ENCODE measurements around the gene SALL4.

SALL4 gene

GRCh38 chr20:51815383-51816076 lies 13.2 kb upstream of the SALL4 start:
- TF ChIP-seq ZNF792 (tag by site-specific recombination; IDR thresholded peaks at IDR 0.05) (no peak), ZNF610 (tag by site-specific recombination; IDR thresholded peaks at IDR 0.05; ENCODE audit: borderline replicate concordance) (no peak), SCRT2 (tag by site-specific recombination; IDR thresholded peaks at IDR 0.05) (peak; percentile 77), ZBTB8A (tag by site-specific recombination; IDR thresholded peaks at IDR 0.05) (no peak), ZNF133 (tag by site-specific recombination; IDR thresholded peaks at IDR 0.05) (no peak), ZBTB17 (tag by site-specific recombination; IDR thresholded peaks at IDR 0.05) (0 out of 2 replicates have a peak, but pooled peaks have one; percentile 26), ZNF146 (tag by site-specific recombination; IDR thresholded peaks at IDR 0.05) (no peak), ZSCAN4 (tag by site-specific recombination; IDR thresholded peaks at IDR 0.05) (no peak), ZNF155 (tag by site-specific recombination; IDR thresholded peaks at IDR 0.05) (no peak), ZNF391 (tag by site-specific recombination; IDR thresholded peaks at IDR 0.05; ENCODE audit: borderline replicate concordance, low read depth) (no peak), ZNF426 (tag by site-specific recombination; IDR thresholded peaks at IDR 0.05) (no peak)
- TF ChIP-seq, protein P1, sequence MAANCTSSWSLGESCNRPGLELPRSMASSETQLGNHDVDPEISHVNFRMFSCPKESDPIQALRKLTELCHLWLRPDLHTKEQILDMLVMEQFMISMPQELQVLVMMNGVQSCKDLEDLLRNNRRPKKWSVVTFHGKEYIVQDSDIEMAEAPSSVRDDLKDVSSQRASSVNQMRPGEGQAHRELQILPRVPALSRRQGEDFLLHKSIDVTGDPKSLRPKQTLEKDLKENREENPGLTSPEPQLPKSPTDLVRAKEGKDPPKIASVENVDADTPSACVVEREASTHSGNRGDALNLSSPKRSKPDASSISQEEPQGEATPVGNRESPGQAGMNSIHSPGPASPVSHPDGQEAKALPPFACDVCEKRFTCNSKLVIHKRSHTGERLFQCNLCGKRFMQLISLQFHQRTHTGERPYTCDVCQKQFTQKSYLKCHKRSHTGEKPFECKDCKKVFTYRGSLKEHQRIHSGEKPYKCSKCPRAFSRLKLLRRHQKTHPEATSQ (tag by site-specific recombination; IDR thresholded peaks at IDR 0.05) = no peak
- H3K36me3 ChIP-seq (ENCODE audit: control insufficient read depth in 2 of 2, insufficient read depth in 1 of 2, low read length in 2 of 2) = no peaks in the 10 kb centered on the region
- H3K4me3 ChIP-seq (ENCODE audit: low read depth, low read length) = no peak overlapping the region
- no peaks in the 10 kb centered on the region for H3K4me1 ChIP-seq (ENCODE audit: control insufficient read depth, insufficient read depth, low read length)
- H3K9me3 ChIP-seq (ENCODE audit: control insufficient read depth, insufficient read depth, low read depth, low read length) = no peaks in the 10 kb centered on the region
- ChIA-PET POLR2A (no interaction called here), CTCF (no interaction called here)
- no peak overlapping the region for H3K27ac ChIP-seq (ENCODE audit: extremely low read depth, low read depth, low read length)

DNA sequence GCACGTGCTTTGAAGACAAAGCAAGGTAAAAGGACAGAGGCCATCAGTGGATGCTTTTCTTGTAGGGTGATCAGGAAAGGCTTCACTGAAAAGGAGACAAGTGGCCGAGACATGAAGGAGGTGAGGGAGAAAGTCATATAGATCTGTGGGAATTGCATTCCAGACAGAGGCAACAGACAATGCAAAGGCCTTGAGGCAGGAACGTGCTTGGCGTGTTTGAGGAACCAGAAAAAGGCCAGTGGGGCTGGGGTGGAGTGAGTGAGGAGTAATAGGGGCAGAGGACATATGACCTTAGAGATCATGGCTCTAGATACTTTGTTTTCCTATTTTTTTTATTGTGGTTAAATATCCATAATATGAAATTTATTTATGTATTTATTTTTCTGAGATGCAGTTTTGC lies 10.5 kb upstream of the SALL4 start:
- H3K4me3 ChIP-seq (ENCODE audit: low read depth, low read length) = no peak overlapping the region
- H3K27ac ChIP-seq (ENCODE audit: extremely low read depth, low read depth, low read length) = no peak overlapping the region
- CTCF ChIA-PET = interaction anchor here (0.7 kb wide), 2 partner anchors 40 to 151 kb away, joined by 3 to 4 read pairs; no protein-coding TSS in a partner anchor
- TF ChIP-seq GLIS1 (tag by site-specific recombination; IDR thresholded peaks at IDR 0.05) (no peak), ZFP3 (tag by site-specific recombination; IDR thresholded peaks at IDR 0.05; ENCODE audit: low read depth) (no peak), ZNF555 (tag by site-specific recombination; conservative IDR thresholded peaks at IDR 0.05) (no peak), ZNF530 (tag by site-specific recombination; IDR thresholded peaks at IDR 0.05; ENCODE audit: low read depth) (no peak), ZIC2 (tag by site-specific recombination; IDR thresholded peaks at IDR 0.05) (no peak)
- no peaks in the 10 kb centered on the region for H3K9me3 ChIP-seq (ENCODE audit: control insufficient read depth, insufficient read depth, low read depth, low read length)
- POLR2A ChIA-PET = no interaction called here
- H3K36me3 ChIP-seq (ENCODE audit: control insufficient read depth in 2 of 2, insufficient read depth in 1 of 2, low read length in 2 of 2) = no peaks in the 10 kb centered on the region
- no peaks in the 10 kb centered on the region for H3K4me1 ChIP-seq (ENCODE audit: control insufficient read depth, insufficient read depth, low read length)

DNA sequence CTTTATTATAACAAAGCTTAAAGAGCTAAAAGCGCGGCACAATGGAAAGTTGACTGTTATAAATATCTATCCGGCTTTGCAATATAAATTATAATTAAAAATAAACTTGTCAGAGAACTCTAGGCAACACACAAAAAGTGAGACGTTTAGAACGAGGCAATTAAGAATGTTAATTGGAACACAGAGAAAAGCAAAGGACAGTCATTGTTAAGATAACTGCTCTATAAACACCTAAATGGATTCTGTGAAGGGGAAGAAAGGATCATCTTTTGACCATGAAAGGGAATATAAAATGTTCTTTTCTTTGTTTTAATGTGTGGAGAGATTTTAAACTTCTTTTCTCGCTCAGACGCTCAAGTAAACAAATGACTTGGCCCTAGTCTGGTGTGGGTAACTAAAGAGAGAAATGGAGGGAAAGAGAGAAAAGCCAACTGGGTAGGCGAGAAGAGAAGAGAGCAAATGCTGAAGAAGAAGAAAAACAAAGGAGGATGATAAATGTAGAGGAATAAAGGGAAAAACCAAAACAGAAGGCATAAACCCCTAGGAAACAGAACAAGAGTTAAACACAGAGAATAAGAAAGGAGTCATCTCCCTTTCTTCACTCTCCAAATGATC lies 9.3 kb upstream of the SALL4 start:
- CTCF ChIA-PET = interaction anchor here (0.6 kb wide), 2 partner anchors 550 to 1654 kb away, joined by 3 to 4 read pairs; no protein-coding TSS in a partner anchor
- Histone ChIP-seq H3K9me3 (ENCODE audit: control insufficient read depth, insufficient read depth, low read depth, low read length) (no peaks in the 10 kb centered on the region), H3K27ac (ENCODE audit: extremely low read depth, low read depth, low read length) (no peak overlapping the region), H3K4me1 (ENCODE audit: control insufficient read depth, insufficient read depth, low read length) (no peaks in the 10 kb centered on the region), H3K36me3 (ENCODE audit: control insufficient read depth in 2 of 2, insufficient read depth in 1 of 2, low read length in 2 of 2) (no peaks in the 10 kb centered on the region), H3K4me3 (ENCODE audit: low read depth, low read length) (no peak overlapping the region)
- POLR2A ChIA-PET = no interaction called here
- TF ChIP-seq ZNF776 (tag by site-specific recombination; IDR thresholded peaks at IDR 0.05; ENCODE audit: borderline replicate concordance) = no peak
- no peak for TF ChIP-seq KLF17 (tag by site-specific recombination; IDR thresholded peaks at IDR 0.05)
- TF ChIP-seq ZNF645 (tag by site-specific recombination; IDR thresholded peaks at IDR 0.05) = no peak
- no peak for TF ChIP-seq ZNF623 (tag by site-specific recombination; IDR thresholded peaks at IDR 0.05)
- no peak for TF ChIP-seq GLIS2 (tag by site-specific recombination; IDR thresholded peaks at IDR 0.05)
- TF ChIP-seq PRDM1 (tag by site-specific recombination; IDR thresholded peaks at IDR 0.05) = peak; percentile 8; the same call in 1 of the 2 replicates
- no peak for TF ChIP-seq ZNF335 (tag by site-specific recombination; conservative IDR thresholded peaks at IDR 0.05)
- TF ChIP-seq, protein P2, sequence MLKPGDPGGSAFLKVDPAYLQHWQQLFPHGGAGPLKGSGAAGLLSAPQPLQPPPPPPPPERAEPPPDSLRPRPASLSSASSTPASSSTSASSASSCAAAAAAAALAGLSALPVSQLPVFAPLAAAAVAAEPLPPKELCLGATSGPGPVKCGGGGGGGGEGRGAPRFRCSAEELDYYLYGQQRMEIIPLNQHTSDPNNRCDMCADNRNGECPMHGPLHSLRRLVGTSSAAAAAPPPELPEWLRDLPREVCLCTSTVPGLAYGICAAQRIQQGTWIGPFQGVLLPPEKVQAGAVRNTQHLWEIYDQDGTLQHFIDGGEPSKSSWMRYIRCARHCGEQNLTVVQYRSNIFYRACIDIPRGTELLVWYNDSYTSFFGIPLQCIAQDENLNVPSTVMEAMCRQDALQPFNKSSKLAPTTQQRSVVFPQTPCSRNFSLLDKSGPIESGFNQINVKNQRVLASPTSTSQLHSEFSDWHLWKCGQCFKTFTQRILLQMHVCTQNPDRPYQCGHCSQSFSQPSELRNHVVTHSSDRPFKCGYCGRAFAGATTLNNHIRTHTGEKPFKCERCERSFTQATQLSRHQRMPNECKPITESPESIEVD (tag by site-specific recombination; IDR thresholded peaks at IDR 0.05) = 0 out of 2 replicates have a peak, but pooled peaks have one; percentile 17
- no peak for TF ChIP-seq ZNF350 (tag by site-specific recombination; IDR thresholded peaks at IDR 0.05)

All from HEK293 (cell line).